Measurements from ENCODE around the gene TNNT3.

GRCh38 chr11:1983601-1983961 lies 64.1 kb downstream of the TNNT3 start:
- TF ChIP-seq POLR2A (IDR thresholded peaks at IDR 0.05; ENCODE audit: low read length) (no peak), GATA1 (IDR thresholded peaks at IDR 0.05; ENCODE audit: low read depth, low read length) (no peak)
